Measurements from ENCODE around the gene MGAT1.

- no peak for TF ChIP-seq POLR2AphosphoS5 (IDR thresholded peaks at IDR 0.05; ENCODE audit: borderline replicate concordance, low read depth, low read length)
- TF ChIP-seq EZH2 (IDR thresholded peaks at IDR 0.05), result no peak
Observed at GRCh38 chr5:180823346-180823745, 20.7 kb upstream of the MGAT1 start.

Measured in SK-N-MC (cell line).